Small intestine (tissue), 7 donors: ENCODE measurements around the gene POU2F2. TPM values are rescaled to one million over a fixed set of nuclear protein-coding genes. Genes with fewer than 3 reads are reported as not detected.

ENCODE experiments used
- DNase-seq, 2 donors: peaks; one replicate each; pipeline versions ENCODE4 v3.0.0 to v3.0.0-alpha.2; 2013
- FAIRE-seq: peaks from 2 replicates; lab custom pipeline; 2012; peaks lifted over from hg19 to GRCh38; lab: Jason Lieb, UNC
- H3K27ac ChIP-seq, 3 donors: one replicate each; pipeline ENCODE4 v1.5.1; 2013; ENCODE audit warnings: low read length in 2 of 3, mild to moderate bottlenecking in 2 of 3, control low read depth in 1 of 3, inconsistent platforms in 1 of 3, low read depth in 1 of 3, moderate library complexity in 1 of 3
- H3K27me3 ChIP-seq, 3 donors: one replicate each; pipeline ENCODE4 v1.6.1; 2013; ENCODE audit warnings: low read length in 3 of 3, inconsistent platforms in 1 of 3; ENCODE audit not compliant: control insufficient read depth in 3 of 3, insufficient read depth in 3 of 3
- H3K36me3 ChIP-seq, 3 donors: one replicate each; pipeline ENCODE4 v1.6.1; 2013; ENCODE audit warnings: low read length in 3 of 3, inconsistent platforms in 1 of 3, low read depth in 1 of 3, mild to moderate bottlenecking in 1 of 3, moderate library complexity in 1 of 3; ENCODE audit not compliant: control insufficient read depth in 3 of 3, insufficient read depth in 2 of 3
- H3K4me1 ChIP-seq, 3 donors: one replicate each; pipeline ENCODE4 v1.6.1; 2013; ENCODE audit warnings: low read length in 2 of 3, inconsistent platforms in 1 of 3, low read depth in 1 of 3, mild to moderate bottlenecking in 1 of 3, moderate library complexity in 1 of 3; ENCODE audit not compliant: control insufficient read depth in 3 of 3, insufficient read depth in 2 of 3
- H3K4me3 ChIP-seq, 3 donors: one replicate each; pipeline ENCODE4 v1.5.1; 2013; ENCODE audit warnings: low read length in 3 of 3, control low read depth in 1 of 3, inconsistent platforms in 1 of 3, low read depth in 1 of 3, mild to moderate bottlenecking in 1 of 3, moderate library complexity in 1 of 3
- H3K9me3 ChIP-seq, 2 donors: one replicate each; pipeline ENCODE4 v1.6.1; 2013; ENCODE audit warnings: low read depth in 1 of 2, low read length in 1 of 2; ENCODE audit not compliant: control insufficient read depth in 2 of 2, insufficient read depth in 1 of 2
- WGBS, 3 donors: extraction: QIAGEN DNeasy Blood & Tissue Kit; methylation state at CpG; one replicate each; pipeline ENCODE4 v1.1.7; 2013; 5-methylcytosine and 5-hydroxymethylcytosine counted together
- polyA plus RNA-seq, 4 donors: library from polyadenylated mRNA; stranded (reverse) in 3 of 4; unstranded in 1 of 4; fragments of 200-250 nt in 3 of 4; fragments of 120-200 nt in 1 of 4; gene quantifications; one replicate each; pipeline versions ENCODE4 v1.2.1 to v1.2.3, GENCODE V29; 2013
- donor health status: healthy with polysubstance abuse.
- donor health status: control.
- donor health status: control.
- donor health status: Bipolar disorder and iron deficiency.
- donor health status: healthy.

Gene POU2F2
- polyA plus RNA-seq, 4 donors = 0.45 to 2.7 (median 1.9) TPM

DNA sequence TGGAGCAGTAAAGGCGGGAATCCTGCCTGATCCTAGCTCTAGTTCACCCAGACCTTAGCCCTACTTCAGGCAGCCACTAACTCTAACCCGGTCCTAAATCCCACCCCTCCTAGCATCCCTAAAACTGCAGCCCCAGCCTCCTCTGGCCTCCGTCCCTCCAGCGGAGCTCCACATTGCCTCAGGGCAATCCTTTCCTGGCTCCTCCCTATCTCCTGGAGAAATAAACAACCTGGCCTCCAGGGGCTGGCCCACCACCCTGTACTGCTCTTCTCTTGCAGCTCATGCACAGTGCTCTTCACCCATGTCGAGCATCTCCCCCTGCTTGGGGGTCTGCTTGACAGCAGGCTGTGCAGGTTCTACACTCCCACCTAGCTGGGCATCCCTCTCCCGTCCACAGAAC lies 6.7 kb downstream of the POU2F2 start:
- peaks cover 0 to 4% of the 10 kb centered on the region in 2 donors for H3K9me3 ChIP-seq
- H3K4me3 ChIP-seq = no peak overlapping the region
- DNase-seq (no peak), FAIRE-seq (no peak)
- peaks cover 0 to 12% (median 0%) of the 10 kb centered on the region in 3 donors for H3K27me3 ChIP-seq
- peaks cover 0 to 4% (median 0%) of the 10 kb centered on the region in 3 donors for H3K4me1 ChIP-seq
- no peaks in the 10 kb centered on the region for H3K36me3 ChIP-seq
- no peak overlapping the region for H3K27ac ChIP-seq
- whole genome bisulfite sequencing, 3 donors = 66 to 83% (median 72%) methylated on average over 6 of the region's 6 CpGs

DNA sequence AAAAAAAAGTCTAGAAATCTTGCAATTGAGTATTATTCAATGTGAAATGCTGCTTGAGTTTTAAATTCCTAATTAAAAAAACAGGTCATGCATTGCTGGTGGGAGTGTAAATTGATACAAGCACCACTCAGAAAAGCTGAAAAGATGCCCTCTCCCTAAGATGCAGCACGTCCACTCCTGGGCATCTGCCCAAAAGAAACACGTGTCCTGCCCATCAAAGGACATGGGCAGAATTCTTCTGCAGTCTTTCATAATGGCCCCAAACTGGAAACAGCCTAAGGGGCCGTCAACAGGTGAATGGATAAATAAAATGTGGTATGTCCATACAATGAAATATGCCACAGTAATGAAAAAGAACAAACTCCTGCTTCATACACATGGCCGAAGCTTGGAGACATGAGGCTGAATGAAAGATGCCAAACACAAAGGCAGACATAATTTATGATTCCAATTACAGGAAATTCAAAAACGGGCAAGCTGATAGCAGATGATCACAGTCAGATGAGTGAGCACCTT lies 7.8 kb downstream of the POU2F2 start:
- no peak overlapping the region for H3K4me3 ChIP-seq

DNA sequence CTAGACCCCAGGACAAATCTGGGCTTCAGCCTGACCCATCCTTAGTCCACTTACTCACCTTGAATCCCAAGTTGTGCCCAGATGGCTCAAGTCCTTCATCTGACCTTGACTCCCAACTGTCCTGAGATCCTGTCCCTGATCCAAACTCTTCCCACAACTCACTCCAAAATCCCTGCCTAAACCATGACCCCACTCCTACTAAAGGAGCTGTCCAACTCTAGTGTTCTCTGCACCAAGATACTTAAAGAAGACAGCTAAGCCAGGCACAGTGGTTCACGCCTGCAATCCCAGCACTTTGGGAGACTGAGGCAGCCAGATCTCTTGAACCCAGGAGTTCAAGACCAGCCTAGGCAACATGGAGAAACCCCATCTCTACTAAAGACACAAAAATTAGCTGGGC lies 8.5 kb downstream of the POU2F2 start:
- Histone ChIP-seq H3K27ac (peak overlapping the region in 1 of 3 donors; percentile 1), H3K4me1 (peaks cover 0 to 4% (median 0%) of the 10 kb centered on the region in 3 donors), H3K27me3 (peaks cover 0 to 3% (median 0%) of the 10 kb centered on the region in 3 donors), H3K9me3 (peaks cover 0 to 4% of the 10 kb centered on the region in 2 donors), H3K36me3 (no peaks in the 10 kb centered on the region), H3K4me3 (no peak overlapping the region)
- DNase-seq (no peak), FAIRE-seq (no peak)
- WGBS, 3 donors = 88 to 95% (median 94%) methylated on average over 1 of the region's 1 CpG

More for the DNA sequence above, 7.8 kb downstream of the POU2F2 start:
- no peak for FAIRE-seq
- no peak for DNase-seq
- Histone ChIP-seq H3K9me3 (peaks cover 0 to 4% of the 10 kb centered on the region in 2 donors), H3K27me3 (peaks cover 0 to 3% (median 0%) of the 10 kb centered on the region in 3 donors), H3K27ac (no peak overlapping the region), H3K4me1 (peaks cover 0 to 4% (median 0%) of the 10 kb centered on the region in 3 donors), H3K36me3 (no peaks in the 10 kb centered on the region)
- WGBS, 3 donors = 73 to 85% (median 81%) methylated on average over 5 of the region's 5 CpGs

DNA sequence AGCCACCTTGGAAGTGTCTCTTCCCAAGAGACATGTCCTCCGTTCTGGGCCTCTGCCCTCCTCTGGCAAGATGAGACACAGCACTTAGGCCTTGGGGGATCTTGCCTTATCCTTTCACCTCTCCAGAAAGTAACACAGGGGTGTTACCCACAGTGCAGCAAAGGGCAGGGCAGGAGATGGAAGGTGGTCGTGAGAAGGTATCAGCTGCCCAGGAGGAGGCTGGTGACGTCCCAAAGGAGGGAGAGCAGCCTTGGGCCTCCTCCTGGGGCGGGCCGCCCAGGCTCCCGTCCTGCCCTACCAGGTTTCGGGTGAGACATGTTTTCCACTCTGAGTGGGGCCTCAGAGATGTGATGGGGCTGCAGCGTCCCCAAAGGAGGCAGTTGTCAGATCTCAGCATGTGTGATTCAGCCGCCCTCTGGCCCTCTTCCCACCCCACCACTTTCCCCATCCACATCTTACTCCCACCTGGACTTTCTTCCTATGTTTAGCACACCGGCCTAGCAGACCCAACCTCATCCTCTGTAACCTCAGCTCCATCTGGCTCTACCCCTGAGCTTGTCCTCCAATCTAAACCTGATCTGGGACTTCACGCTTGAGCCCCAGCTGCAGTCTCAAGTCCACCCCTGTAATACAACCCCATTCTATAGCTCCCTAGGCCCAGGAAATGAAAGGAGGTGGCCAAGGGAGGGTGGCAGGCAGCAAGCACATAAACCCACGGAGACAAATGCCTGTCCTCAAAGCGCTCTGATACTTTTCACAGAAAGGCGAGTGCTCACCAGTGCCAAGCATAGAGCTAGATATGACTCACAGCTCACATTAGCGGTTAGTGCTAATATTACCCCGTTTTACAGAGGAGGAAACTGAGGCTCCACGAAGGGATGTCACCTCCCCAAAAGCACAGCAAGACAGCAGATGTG lies 9.3 kb downstream of the POU2F2 start:
- Histone ChIP-seq H3K36me3 (no peaks in the 10 kb centered on the region), H3K27ac (peak overlapping the region in 1 of 3 donors; percentile 29), H3K4me3 (no peak overlapping the region), H3K27me3 (peaks cover 0 to 3% (median 0%) of the 10 kb centered on the region in 3 donors), H3K9me3 (peaks cover 0 to 4% of the 10 kb centered on the region in 2 donors), H3K4me1 (peaks cover 0 to 4% (median 0%) of the 10 kb centered on the region in 3 donors)
- DNase-seq (no peak), FAIRE-seq (no peak)
- WGBS, 3 donors = 71 to 80% (median 76%) methylated on average over 17 of the region's 17 CpGs

DNA sequence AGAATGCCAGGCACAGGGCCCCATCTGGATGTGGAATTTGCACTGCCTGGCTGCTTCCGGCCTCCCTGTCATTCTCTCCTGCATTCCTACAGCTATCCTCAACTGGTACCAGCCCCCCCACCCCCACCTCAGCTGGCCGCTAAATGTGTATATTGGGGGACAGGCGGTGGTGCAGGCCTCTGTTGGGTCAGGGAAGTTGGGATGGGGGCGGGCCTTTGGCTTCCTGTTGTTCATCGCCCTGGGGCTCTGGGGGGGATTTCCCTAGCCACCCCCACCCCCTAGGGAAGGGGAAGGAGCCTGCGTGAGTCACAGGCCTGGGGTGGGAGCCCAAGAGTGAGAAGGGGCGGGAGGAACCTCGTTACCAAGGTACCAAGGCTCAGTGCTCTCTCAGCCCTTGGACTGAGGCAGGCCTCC lies 10.6 kb downstream of the POU2F2 start:
- Histone ChIP-seq H3K9me3 (peaks cover 0 to 4% of the 10 kb centered on the region in 2 donors), H3K27me3 (peaks cover 0 to 3% (median 0%) of the 10 kb centered on the region in 3 donors), H3K4me1 (peaks cover 0 to 4% (median 0%) of the 10 kb centered on the region in 3 donors), H3K27ac (peak overlapping the region in 1 of 3 donors; percentile 59), H3K36me3 (no peaks in the 10 kb centered on the region), H3K4me3 (no peak overlapping the region)
- DNase-seq (no peak), FAIRE-seq (no peak)
- 20 to 57% (median 41%) methylated on average over 7 to 8 of the region's 8 CpGs for WGBS, 3 donors

DNA sequence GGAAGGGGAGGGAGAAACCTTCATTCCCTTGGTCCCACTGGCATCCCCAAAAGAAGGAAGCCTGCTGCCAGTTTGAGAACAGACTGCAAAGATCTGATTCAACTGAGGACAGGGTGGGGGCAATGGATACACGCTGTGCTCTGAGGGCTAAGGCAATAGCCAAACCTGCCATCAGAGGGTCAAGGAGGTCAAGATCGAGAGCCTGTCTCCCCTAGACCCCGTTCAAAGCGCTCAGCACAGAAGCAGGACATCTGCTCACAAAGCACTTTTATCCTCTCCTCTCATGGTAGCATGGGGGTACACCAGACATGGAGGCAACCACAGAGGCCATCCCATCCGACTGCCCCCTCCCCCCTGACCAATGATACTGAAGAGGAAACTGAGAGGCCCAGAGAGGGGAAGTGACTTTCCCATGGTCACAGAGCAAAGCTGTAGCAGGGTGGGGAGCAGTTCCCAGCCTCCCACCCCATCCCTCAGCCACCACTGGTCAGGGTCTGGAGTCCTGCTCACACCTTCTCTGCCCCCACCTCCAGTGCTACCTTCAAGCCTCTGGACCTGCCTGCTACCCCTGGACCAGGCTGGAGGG lies 11.1 kb downstream of the POU2F2 start:
- no peak for FAIRE-seq
- Histone ChIP-seq H3K36me3 (no peaks in the 10 kb centered on the region), H3K9me3 (peaks cover 0 to 4% of the 10 kb centered on the region in 2 donors), H3K4me3 (no peak overlapping the region), H3K27me3 (peaks cover 0 to 3% (median 0%) of the 10 kb centered on the region in 3 donors), H3K4me1 (peaks cover 0 to 4% (median 0%) of the 10 kb centered on the region in 3 donors), H3K27ac (peak overlapping the region in 1 of 3 donors; percentile 4)
- WGBS, 3 donors = 53 to 62% (median 59%) methylated on average over 5 of the region's 5 CpGs
- DNase-seq = no peak

DNA sequence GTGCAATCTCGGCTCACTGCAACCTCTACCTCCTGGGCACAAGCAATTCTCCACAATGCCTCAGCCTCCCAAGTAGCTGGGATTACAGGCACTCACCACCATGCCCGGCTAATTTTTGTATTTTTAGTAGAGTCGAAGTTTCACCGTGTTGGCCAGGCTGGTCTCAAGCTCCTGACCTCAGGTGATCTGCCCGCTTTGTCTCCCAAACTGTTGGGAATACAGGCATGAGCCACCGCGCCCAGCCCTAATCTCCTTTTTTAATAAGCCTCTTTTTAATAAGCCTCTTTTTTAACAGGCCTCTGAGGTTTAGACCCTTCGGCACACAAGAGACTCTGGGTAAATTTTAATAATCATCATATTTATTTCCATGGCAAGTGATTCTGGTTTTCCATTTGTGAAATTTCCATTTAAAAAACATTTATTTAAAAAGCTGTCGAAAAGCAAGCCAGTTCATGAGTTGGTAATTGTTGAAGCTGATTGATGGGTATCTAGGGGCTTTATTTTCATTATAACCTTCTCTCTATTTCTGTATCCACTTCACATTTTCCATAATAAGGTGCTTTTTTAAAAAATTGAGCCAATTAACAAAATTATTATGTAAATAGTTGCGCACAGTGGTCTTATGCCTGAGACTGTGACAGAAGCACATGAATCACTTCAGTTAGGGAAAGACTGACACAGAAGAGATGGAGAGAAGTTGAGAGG lies 11.8 kb downstream of the POU2F2 start:
- Histone ChIP-seq H3K27me3 (peaks cover 0 to 3% (median 0%) of the 10 kb centered on the region in 3 donors), H3K9me3 (peaks cover 0 to 4% of the 10 kb centered on the region in 2 donors), H3K4me3 (no peak overlapping the region), H3K36me3 (no peaks in the 10 kb centered on the region), H3K27ac (no peak overlapping the region), H3K4me1 (peaks cover 0 to 4% (median 0%) of the 10 kb centered on the region in 3 donors)
- 91 to 92% (median 91%) methylated on average over 10 of the region's 10 CpGs for WGBS, 3 donors
- no peak for DNase-seq
- no peak for FAIRE-seq
